A673 (cell line): Measurements from ENCODE around the gene GPR152. TPM values are rescaled to one million over a fixed set of nuclear protein-coding genes. Genes with fewer than 3 reads are reported as not detected.

Experiments used
- BruUV-seq: library from RNA; stranded (reverse); fragments of 400-500 nt; replicated peaks from 2 replicates; lab custom pipeline; 2021; lab: Mats Ljungman, UMichigan
- CTCF ChIA-PET: fragments of 300-600 bp; sonication (Branson Sonifier 250); formaldehyde crosslinking; loops from one replicate; lab custom pipeline; 2022; ENCODE audit warnings: antibody characterized with exemption; lab: Charles Lee
- POLR2A ChIA-PET: fragments of 300-600 bp; sonication (Branson Sonifier 250); formaldehyde crosslinking; loops from one replicate; lab custom pipeline; 2022; ENCODE audit warnings: antibody characterized with exemption; ENCODE audit not compliant: low non-redundant PET; lab: Charles Lee
- DNase-seq: peaks from one replicate; pipeline ENCODE4 v3.0.0-alpha.2; 2015; ENCODE audit warnings: low spot score
- H3K27ac ChIP-seq: fragments of 200-600 bp; sonication (generic); 2 replicates; pipeline ENCODE4 v1.5.1; 2016; ENCODE audit warnings: mixed run types, low read depth, mild to moderate bottlenecking, mixed read lengths, antibody characterized with exemption, low read length; ENCODE audit not compliant: poor library complexity, severe bottlenecking
- H3K27me3 ChIP-seq: fragments of 200-600 bp; sonication (generic); replicated peaks from 2 replicates; pipeline ENCODE4 v1.6.1; 2017; ENCODE audit warnings: mixed run types, low read depth, mild to moderate bottlenecking, mixed read lengths, antibody characterized with exemption, low read length; ENCODE audit not compliant: insufficient read depth, poor library complexity
- H3K36me3 ChIP-seq: fragments of 200-600 bp; sonication (generic); 2 replicates; pipeline ENCODE4 v1.6.1; 2016; ENCODE audit warnings: mixed run types, mild to moderate bottlenecking, mixed read lengths, antibody characterized with exemption, low read length; ENCODE audit not compliant: insufficient read depth, poor library complexity, severe bottlenecking
- H3K4me1 ChIP-seq: fragments of 200-600 bp; sonication (generic); 2 replicates; pipeline ENCODE4 v1.6.1; 2017; ENCODE audit warnings: mixed run types, mild to moderate bottlenecking, mixed read lengths, antibody characterized with exemption, low read length; ENCODE audit not compliant: insufficient read depth, poor library complexity, severe bottlenecking
- H3K4me3 ChIP-seq: fragments of 200-600 bp; sonication (generic); 2 replicates; pipeline ENCODE4 v1.5.1; 2016; ENCODE audit warnings: low read depth, mixed run types, mild to moderate bottlenecking, mixed read lengths, low read length; ENCODE audit not compliant: poor library complexity, severe bottlenecking
- H3K9me3 ChIP-seq: fragments of 200-600 bp; sonication (generic); 2 replicates; pipeline ENCODE4 v1.6.1; 2016; ENCODE audit warnings: mixed run types, low read depth, mild to moderate bottlenecking, mixed read lengths, antibody characterized with exemption, low read length; ENCODE audit not compliant: poor library complexity, severe bottlenecking
- CTCF ChIP-seq: fragments of 300-800, 200-600 bp; sonication (generic); conservative IDR thresholded peaks from 2 replicates; pipeline ENCODE4 v1.5.1; 2017; ENCODE audit warnings: low read depth, mild to moderate bottlenecking, antibody characterized with exemption, low read length, moderate library complexity, mixed read lengths
- EZH2 ChIP-seq: fragments of 200-600 bp; sonication (generic); IDR thresholded peaks from 2 replicates; pipeline ENCODE4 v1.6.1; 2017; ENCODE audit warnings: borderline replicate concordance, low read depth, mild to moderate bottlenecking, mixed read lengths, antibody characterized with exemption, low read length; ENCODE audit not compliant: poor library complexity, severe bottlenecking
- intact Hi-C: fragments of 100-400 bp; cut with micrococcal nuclease; formaldehyde crosslinking; loops from one replicate; pipeline ENCODE4 v1.10.0; 2022; ENCODE audit not compliant: unreplicated experiment
- total RNA-seq: library from RNA; stranded (reverse); gene quantifications from 2 replicates; pipeline ENCODE4 v1.2.3, GENCODE V29; 2021

GPR152 gene
- total RNA-seq, 1 experiment from 2014 or later: not detected

GRCh38 chr11:67451658-67451976 lies 912 bp downstream of the GPR152 start:
- no peaks in the 10 kb centered on the region for H3K4me1 ChIP-seq
- DNase-seq: no peak
- no peak overlapping the region for H3K27ac ChIP-seq
- no peak overlapping the region for H3K4me3 ChIP-seq
- POLR2A ChIA-PET: no interaction called here
- CTCF ChIA-PET: no interaction called here
- no peaks in the 10 kb centered on the region for H3K9me3 ChIP-seq
- H3K36me3 ChIP-seq: no peaks in the 10 kb centered on the region
- H3K27me3 ChIP-seq: no peaks in the 10 kb centered on the region
- intact Hi-C loops: no loop called here
- no TSS peak for BruUV-seq
- TF ChIP-seq CTCF (no peak), EZH2 (no peak)

GRCh38 chr11:67450796-67451657 lies 1.5 kb downstream of the GPR152 start:
- H3K27me3 ChIP-seq: no peaks in the 10 kb centered on the region
- no TSS peak for BruUV-seq
- no peak for TF ChIP-seq EZH2
- TF ChIP-seq CTCF: no peak
- H3K36me3 ChIP-seq: no peaks in the 10 kb centered on the region
- H3K9me3 ChIP-seq: no peaks in the 10 kb centered on the region
- CTCF ChIA-PET: no interaction called here
- no peak for DNase-seq
- H3K4me3 ChIP-seq: no peak overlapping the region
- H3K4me1 ChIP-seq: no peaks in the 10 kb centered on the region
- no peak overlapping the region for H3K27ac ChIP-seq
- intact Hi-C loops: no loop called here
- POLR2A ChIA-PET: interaction anchor here (0.6 kb wide), 1 partner anchor 94 kb away, joined by 3 read pairs; no protein-coding TSS in a partner anchor

- intact Hi-C loops: no loop called here
- TF ChIP-seq EZH2 (no peak), CTCF (no peak)
- no peaks in the 10 kb centered on the region for H3K36me3 ChIP-seq
- no peaks in the 10 kb centered on the region for H3K27me3 ChIP-seq
- BruUV-seq: no TSS peak
- ChIA-PET POLR2A (interaction anchor here (0.7 kb wide), 1 partner anchor 330 kb away, joined by 12 read pairs; the partner anchor contains the start of gene KDM2A), CTCF (interaction anchor here (0.5 kb wide), 1 partner anchor 759 kb away, joined by 3 read pairs; no protein-coding TSS in a partner anchor)
- no peak for DNase-seq
- no peaks in the 10 kb centered on the region for H3K9me3 ChIP-seq
- peaks cover under 1% of the 10 kb centered on the region for H3K4me1 ChIP-seq
- H3K27ac ChIP-seq: no peak overlapping the region
- H3K4me3 ChIP-seq: no peak overlapping the region
These were observed 3.2 kb downstream of the GPR152 start for GRCh38 chr11:67449116-67449844.
